ENCODE results near the gene ZSCAN10.

DNA sequence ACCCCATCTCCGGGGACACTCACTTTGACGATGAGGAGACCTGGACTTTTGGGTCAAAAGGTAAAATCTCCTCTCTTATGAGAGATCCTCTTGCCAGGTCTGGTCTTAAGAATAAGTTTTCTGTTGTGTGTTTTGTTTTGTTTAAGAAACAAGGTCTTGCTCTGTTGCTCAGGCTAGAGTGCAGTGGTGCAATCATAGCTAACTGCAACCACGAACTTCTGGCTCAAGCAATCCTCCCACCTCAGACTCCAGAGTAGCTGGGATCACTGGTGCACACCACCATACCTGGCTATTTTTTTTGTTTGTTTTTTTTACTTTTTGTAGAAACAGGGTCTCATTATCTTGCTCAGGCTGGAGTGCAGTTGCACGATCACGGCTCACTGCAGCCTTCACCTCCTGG, 48.6 kb downstream of the ZSCAN10 start:
- TF ChIP-seq, protein P1, sequence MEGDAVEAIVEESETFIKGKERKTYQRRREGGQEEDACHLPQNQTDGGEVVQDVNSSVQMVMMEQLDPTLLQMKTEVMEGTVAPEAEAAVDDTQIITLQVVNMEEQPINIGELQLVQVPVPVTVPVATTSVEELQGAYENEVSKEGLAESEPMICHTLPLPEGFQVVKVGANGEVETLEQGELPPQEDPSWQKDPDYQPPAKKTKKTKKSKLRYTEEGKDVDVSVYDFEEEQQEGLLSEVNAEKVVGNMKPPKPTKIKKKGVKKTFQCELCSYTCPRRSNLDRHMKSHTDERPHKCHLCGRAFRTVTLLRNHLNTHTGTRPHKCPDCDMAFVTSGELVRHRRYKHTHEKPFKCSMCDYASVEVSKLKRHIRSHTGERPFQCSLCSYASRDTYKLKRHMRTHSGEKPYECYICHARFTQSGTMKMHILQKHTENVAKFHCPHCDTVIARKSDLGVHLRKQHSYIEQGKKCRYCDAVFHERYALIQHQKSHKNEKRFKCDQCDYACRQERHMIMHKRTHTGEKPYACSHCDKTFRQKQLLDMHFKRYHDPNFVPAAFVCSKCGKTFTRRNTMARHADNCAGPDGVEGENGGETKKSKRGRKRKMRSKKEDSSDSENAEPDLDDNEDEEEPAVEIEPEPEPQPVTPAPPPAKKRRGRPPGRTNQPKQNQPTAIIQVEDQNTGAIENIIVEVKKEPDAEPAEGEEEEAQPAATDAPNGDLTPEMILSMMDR (IDR thresholded peaks at IDR 0.05 in 8 of 11, conservative IDR thresholded peaks at IDR 0.05 in 3 of 11), result no peak
- no peak for TF ChIP-seq POLR2AphosphoS5 (IDR thresholded peaks at IDR 0.05)
- no peak for TF ChIP-seq POLR2A (IDR thresholded peaks at IDR 0.05)

Measured in spleen (tissue), 7 donors.